GM19438 (cell line): ENCODE data around the gene CLDN6.
"Not testable (repeated sequence)": the region's sequence is repeated elsewhere in the genome, so short reads cannot be mapped to it uniquely, and the experiment has no call there.

Experiments used
- ATAC-seq: cut with Tn5 transposase; IDR thresholded peaks from one replicate; pipeline ENCODE4 v1.9.1; 2021; ENCODE audit warnings: low read depth; ENCODE audit not compliant: unreplicated experiment

CLDN6 gene, protein sequence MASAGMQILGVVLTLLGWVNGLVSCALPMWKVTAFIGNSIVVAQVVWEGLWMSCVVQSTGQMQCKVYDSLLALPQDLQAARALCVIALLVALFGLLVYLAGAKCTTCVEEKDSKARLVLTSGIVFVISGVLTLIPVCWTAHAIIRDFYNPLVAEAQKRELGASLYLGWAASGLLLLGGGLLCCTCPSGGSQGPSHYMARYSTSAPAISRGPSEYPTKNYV

DNA sequence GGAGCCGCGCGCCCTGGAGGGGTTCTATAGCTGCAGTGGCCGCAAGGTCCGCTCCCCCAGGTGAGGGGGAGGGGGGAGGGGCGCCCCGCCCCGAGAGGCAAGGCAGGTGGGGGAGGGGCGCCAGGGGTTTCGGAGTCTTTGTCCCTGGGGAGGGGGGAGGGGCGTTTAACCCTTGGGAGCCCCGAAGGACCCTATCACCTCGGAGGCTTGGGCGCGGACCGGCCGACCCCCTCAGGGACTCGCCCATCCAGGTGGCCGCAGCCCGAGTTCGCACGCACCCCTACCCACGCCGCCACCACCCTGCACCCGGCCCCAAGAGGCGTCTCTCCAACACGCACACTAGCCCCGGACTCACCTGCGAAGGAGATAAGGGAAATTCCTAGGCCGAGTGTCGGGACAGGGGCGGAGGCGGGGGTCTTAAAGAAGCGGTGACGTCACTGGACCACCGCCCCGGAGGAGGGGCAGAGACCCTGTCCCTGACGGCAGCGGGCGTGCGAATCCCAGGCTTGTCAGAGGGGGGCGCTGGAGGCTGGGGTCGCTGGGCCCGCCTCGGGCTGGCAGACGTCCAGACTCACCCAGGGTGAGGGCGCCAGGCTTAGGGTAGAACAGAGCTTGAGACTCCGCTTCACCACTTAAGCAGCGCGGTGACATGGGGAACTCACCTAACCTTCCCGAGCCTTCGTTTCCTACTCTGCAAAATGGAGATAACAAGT, at the start of gene CLDN6:
Gene CLDN6, minus strand, starts transcription at position 390 of the 713 bp plus-strand sequence. CDS start 2,162 bp downstream, outside the sequence.
- ATAC-seq = no peak

DNA sequence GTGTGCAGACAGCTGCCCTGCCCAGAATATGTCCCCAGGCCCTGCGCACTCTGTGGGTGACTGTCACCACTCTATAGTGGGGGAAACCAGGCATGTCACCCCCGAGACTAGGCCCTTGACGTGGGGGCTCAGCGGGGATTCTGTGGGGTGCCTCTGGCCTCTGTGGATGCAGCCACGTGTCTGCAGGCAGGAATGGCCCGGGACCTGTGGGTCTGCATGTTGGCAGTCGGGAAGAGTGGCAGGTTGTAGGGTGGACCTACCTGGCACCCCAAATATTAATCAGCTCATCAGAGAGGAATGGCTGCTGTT, 48.4 kb upstream of the CLDN6 start:
- no peak for ATAC-seq

DNA sequence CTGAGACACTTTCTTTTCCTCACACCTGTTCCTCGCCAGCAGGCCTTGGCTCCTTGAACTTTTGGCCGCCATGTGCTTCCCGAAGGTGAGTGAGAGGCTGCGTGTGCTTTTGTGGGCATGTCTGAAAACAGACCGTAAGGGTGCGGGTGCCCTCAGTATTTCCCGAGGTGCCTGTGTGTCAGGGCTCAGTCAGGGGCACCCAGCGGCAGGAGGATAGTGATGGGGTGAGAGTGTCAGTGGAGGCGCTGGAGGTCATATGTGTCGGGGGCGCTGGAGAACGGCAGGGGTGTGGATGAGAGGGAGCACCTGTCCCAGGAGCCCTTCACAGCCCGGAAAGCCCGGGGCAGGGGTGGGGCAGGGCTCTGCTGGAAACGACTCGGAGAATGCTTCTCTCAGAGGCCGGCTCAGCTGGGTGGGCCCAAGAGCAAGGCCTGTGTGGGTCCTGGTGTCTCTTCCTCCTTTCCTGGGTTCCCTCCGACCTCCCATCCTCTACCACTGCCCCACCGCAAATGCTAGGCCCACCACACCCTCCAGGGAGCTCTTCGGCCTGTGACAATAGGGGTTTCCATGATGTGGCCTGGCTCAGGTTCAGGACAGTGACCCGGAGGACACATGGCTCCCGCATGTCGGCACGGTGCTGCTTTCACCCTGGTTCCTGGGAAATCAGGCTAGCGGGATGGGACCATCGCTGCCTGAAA, 47.9 kb upstream of the CLDN6 start:
- no peak for ATAC-seq

DNA sequence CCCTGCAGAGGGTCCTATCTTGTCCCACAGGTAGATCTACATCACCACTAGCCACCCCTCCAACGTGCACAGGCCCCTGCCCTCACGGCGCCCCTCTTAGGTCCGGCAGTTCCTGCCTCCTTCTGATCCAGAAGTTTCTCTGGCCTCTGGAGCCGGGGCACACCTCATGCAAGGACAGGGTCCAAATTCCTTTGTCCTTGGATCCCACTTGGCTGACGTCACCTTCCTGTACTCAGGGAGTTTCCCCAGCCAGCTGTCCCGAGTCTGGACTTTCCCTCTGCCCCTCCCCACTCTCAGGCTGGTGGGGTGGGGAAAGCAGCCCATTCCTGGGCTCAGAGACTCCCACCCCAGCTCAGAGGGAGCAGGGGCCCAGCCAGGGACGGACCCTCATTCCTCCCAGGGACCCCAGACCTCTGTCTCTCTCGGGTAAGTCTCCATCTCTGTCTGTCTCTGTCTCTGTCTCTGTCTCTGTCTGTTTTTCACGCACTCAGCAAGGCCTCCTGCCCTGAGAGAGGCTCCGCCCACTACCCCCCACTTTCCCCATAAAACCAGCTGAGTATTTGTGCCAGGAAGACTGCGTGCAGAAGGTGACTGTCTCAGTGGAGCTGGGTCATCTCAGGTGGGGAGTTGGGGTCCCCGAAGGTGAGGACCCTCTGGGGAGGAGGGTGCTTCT, 47.2 kb upstream of the CLDN6 start, which contains the start of gene IL32:
Gene IL32, plus strand, starts transcription at position 572 of the 673 bp plus-strand sequence. CDS start 172 bp downstream, outside the sequence.
- no peak for ATAC-seq

DNA sequence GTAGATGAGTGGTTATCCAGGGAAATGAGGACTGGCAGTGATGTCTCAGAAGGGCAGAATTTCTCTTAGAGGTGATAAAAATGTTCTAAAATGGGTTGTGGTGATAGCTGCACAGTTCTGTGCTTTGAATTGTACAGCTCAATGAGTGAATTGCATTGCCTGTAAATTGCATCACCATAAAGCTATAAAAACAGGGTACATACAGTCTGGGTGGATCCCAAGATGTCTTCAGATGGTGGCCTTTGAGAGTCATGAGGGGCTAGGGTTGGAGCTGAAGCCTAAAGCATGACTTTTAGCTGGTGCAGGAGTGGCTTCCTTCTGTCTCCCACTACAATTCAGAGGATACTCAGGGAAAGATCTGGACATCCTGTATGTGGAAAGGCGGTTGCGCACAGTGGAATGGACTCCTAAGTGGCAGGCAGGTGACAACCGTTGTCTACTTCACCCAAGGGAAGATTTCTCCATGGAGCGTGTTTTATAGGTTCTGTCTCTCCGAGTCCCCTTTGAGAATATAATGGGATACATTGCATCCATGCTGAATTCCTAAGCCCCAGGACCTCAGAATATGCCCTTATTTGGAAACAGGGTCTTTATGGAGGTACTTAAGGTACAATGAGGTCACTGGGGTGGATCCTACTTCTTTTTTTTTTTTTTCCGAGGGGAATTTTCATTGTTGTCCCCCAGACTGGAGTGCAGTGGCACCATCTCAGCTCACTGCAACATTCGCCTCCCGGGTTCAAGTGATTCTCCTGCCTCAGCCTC, 45.8 kb upstream of the CLDN6 start:
- ATAC-seq = no peak

DNA sequence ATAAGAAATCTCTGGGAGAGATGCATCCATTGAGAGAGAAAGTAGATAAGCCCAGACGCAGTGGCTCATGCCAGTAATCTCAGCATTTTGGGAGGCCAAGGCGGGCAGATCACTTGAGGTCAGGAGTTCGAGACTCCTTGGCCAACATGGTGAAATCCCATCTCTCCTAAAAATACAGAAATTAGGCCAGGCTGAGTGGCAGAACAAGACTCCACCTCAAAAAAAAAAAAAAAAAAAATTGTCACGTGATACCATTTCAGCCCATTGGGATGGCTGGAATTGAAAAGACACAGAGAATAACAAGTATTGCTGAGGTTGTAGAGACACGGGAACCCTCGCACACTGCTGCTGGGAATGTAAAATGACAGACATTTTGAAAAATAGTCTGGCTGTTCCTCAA, 44.6 kb upstream of the CLDN6 start:
- ATAC-seq = no peak

DNA sequence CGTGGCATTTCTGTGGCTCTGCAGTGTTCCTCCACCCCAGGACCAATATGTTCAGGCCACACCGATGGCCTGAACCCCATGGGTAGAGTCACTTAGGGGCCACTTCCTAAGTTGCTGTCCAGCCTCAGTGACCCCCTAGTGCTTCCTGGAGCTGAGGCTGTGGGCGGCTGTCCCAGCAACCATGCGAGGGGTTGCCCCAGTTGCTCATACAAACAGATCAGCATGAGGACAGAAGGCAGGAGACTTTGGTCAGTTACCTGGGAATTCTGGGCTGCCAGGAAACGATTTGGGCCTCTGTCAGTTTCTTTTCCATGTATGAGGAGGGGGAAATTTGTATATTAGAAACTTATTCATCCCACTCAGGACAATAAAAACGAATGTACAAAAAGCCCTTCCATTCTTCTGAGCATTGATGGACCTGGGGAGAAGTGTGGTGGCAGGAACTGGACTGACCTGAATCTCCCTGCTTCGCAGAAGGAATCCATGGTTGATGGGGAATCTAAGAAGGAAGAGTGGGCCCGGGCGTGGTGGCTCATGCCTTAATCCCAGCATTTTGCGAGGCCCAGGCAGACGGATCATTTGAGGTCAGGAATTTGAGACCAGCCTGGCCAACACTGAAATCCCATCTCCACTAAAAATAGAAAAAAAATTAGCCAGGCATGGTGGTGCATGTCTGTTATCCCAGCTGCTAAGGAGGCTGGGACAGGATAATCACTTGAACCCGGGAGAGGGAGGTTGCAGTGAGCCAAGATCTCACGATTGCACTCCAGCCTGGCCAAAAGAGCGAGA, 42.5 kb upstream of the CLDN6 start:
- no peak for ATAC-seq

DNA sequence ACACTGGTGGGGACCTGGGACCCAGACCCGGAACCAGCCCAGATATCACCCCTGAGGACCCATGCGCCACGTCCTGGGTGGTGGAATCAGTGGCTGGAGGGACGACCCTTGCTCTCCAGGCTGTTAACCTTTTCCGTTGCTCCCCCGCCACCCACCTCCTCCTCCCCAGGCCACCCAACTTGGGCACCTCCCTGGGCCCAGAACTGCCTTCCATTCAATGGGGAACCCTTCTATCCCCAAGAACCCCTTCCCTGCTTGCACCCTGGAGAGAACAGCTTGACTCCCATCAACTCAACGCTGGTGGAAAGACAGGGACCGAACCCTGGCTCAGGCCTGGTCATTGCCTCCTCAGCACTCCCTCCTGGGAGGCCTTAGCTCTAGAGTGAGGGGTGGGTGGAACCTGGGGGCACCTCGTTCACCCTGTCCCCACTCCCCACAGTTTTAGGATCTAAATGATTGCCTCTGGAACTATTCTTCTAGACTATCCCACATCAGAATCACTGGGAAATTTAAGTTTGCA, 41.8 kb upstream of the CLDN6 start:
- ATAC-seq = no peak

DNA sequence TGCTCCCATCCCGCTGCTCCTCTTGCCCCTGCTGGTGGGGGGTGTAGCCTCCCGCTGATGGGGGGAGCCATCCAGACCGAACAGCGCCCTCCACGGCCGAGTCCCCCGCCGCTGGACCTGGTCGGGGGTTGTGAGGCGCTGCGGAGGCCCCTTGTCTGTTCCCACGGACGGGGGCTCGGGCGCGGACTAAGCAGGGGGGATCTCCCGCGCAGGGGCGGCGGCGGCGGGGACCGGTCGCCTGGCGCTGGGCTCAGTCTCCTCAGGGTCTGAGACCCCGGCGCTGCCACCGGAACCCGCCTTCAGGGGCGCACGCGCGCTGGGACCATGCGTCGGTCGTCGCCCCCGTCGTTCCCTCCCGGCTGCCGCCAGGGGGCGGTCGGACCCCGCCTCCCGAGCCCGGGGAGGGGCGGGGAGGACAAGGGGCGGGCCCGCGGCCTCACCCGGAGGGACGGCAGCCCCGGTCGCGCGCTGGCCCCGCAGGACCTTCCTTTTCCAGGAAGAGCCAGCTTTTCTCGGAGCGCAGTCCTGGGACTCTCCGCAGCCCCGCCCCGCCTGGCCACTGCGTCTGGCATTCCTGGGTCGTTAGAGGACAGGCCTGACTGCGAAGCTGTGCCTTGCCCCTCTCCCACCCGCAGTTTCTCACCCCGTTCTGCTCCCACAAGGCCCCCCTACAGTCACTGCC, 41.2 kb upstream of the CLDN6 start:
- ATAC-seq = no peak

DNA sequence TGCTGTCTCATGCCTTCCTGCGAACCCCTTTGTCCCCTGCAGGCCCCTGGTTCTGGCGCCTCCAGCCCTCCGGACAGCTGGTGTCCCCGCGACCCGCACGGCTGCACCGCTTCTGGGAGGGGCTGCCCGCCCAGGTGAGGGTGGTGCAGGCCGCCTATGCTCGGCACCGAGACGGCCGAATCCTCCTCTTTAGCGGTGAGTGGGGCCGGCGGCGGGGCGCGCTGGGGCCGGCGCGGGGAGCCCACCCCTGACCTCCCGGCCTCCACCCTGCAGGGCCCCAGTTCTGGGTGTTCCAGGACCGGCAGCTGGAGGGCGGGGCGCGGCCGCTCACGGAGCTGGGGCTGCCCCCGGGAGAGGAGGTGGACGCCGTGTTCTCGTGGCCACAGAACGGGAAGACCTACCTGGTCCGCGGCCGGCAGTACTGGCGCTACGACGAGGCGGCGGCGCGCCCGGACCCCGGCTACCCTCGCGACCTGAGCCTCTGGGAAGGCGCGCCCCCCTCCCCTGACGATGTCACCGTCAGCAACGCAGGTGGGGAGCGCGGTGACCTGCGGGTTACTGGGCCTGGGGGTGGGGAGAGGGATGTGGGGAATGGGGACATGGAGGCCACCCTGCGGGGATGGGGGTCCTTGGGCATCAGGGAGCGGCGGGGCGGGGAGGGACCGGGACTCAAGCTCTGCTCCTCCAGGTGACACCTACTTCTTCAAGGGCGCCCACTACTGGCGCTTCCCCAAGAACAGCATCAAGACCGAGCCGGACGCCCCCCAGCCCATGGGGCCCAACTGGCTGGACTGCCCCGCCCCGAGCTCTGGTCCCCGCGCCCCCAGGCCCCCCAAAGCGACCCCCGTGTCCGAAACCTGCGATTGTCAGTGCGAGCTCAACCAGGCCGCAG, 40.4 kb upstream of the CLDN6 start:
- ATAC-seq = no peak

DNA sequence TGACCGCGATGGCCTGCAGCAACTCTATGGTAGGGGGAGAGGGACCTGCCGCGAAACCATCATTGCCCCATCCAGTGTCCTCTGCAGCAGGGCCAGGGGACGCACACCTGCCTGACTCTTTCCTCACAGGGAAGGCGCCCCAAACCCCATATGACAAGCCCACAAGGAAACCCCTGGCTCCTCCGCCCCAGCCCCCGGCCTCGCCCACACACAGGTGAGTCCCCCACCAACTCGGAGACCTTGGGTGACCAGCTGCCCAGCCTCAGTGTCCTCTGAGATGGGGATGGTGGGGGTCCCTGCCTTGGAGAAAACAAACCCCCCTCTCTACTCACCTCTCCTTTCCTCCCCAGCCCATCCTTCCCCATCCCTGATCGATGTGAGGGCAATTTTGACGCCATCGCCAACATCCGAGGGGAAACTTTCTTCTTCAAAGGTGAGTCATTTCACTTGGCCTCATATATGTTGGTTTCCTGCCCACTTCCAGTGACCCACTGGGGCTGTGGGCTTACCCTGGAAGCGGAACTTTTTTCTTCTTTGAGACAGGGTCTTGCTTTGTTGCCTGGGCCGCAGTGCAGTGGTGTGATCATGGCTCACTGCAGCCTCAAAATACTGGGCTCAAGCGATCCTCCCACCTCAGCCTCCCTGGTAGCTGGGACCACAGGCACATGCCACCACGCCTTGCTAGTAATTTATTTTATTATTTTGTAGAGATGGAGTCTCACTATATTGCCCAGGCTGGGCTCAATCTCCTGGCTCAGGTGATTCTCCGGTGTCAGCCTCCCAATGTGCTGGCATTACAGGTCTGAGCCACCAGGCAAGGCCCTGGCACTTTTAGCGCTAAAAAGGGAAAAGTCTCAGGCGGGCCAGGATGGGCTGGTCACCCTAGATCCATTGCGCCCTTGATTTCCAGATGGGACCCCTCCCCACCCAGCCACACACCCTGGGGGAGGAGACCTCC, 39.5 kb upstream of the CLDN6 start:
- no peak for ATAC-seq

DNA sequence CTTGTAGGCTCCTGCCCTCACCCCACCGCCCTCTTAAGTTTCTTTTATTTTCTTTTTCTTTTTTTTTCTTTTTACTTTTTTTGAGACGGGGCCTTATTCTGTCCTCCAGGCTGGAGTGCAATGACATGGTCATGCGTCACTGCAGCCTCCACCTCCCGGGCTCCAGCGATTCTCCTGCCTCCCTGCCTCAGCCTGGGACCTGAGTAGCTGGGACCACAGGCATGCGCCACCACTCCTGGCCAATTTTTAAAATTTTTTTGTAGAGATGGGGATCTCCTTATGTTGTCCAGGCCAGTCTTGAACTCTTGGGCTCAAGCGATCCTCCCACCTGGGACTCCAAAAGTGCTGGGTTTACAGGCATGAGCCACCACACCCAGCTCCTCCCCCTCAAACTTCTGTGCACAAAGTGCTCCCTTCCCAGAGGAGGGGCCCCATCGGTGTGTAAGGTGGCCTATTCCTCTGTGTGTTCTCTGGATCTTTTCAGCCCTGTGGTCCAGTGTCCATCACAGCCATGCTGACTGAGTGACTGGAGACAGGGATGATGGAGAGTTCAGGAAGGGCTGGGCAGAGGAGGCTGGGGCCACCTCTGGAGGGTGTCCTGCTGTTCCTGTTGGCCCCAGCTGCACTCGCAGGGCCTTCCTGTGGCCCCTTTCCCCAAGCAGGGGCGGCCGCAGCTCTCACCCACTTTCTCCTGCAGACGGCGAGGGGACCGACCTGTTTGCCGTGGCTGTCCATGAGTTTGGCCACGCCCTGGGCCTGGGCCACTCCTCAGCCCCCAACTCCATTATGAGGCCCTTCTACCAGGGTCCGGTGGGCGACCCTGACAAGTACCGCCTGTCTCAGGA, 38.6 kb upstream of the CLDN6 start:
- ATAC-seq = no peak

DNA sequence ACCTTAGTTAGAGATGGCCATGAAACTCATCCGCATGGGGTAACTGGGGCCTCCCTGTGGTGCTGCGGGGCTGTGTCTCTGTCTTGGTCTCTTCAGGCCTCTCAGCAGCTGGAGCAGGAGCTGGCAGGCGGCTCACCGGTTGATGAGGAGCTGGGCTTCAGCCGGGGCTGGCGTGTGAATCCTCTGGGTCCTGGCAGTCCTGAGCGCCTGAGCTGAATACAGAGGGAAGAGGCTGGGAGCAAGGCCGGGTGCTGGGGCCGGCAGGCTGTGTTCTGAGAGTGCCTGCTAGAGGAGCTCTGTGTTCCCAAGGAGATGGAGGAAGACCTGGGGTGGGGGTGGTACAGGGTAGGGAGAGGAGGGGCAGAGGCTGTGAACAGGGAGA, 37.7 kb upstream of the CLDN6 start:
- ATAC-seq = not testable (repeated sequence)

DNA sequence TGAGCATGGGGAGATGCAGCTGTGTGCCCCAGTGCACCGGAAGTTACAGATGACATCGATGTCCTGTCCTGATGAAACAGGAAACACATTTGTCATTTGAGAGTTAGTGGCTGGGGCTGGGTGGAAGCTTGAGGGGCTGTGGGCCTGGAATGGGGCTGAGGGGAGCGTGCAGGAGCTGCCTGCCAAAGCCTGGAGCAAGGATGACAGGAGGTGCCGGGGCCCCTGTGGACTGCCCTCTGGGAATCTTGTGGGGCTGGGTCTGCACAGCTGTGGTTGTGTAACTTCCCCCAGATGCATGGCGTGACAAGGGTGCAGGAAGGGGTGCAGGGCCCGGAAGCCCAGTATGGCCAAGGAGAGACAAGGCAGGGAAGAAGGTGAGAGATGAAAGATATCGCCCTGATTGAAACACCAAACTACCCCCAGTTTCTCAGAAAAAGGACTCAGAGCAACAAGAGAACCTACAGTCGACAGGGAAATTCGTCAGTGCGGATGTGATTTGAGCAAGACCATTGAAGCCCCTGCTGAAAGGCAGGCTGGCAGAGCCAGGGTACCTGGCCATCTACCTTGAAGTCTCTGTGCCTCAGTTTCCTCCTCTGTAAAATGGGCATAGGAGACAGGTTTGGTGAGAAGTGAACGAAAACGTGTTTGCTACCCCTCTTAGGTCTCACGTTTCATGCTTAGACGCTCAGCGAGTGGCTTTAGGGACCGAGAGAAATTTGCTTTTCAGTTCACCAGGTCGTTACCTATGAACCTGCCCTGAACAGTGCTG, 37.2 kb upstream of the CLDN6 start:
- no peak for ATAC-seq

DNA sequence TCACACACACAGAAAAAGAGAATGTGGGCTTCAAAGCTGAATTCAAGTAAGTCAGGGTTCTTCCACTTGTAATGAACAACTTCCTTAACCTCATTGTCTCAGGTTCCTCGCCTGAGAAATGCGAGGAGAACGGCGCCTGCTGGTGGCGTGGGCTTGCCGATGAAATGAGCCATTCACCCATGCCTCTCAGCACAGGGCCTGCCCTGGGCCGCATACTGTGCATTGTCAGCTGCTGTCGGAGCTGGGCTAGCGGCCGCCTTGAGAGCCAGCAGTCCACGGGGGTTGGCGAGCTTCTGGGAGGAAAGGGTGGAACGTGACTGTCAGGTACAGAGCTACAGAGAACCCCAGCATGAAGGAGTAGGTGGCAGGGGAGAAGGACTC, 35.3 kb upstream of the CLDN6 start:
- ATAC-seq = not testable (repeated sequence)
